ENCODE data around the gene DBF4B.

GRCh38 chr17:44788139-44788538 lies 79.7 kb downstream of the DBF4B start:
- TF ChIP-seq, protein P1, sequence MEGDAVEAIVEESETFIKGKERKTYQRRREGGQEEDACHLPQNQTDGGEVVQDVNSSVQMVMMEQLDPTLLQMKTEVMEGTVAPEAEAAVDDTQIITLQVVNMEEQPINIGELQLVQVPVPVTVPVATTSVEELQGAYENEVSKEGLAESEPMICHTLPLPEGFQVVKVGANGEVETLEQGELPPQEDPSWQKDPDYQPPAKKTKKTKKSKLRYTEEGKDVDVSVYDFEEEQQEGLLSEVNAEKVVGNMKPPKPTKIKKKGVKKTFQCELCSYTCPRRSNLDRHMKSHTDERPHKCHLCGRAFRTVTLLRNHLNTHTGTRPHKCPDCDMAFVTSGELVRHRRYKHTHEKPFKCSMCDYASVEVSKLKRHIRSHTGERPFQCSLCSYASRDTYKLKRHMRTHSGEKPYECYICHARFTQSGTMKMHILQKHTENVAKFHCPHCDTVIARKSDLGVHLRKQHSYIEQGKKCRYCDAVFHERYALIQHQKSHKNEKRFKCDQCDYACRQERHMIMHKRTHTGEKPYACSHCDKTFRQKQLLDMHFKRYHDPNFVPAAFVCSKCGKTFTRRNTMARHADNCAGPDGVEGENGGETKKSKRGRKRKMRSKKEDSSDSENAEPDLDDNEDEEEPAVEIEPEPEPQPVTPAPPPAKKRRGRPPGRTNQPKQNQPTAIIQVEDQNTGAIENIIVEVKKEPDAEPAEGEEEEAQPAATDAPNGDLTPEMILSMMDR (conservative IDR thresholded peaks at IDR 0.05; ENCODE audit: low read depth, low read length), result no peak
- no peak for TF ChIP-seq EZH2 (IDR thresholded peaks at IDR 0.05; ENCODE audit: borderline replicate concordance, low read depth, low read length, poor library complexity, severe bottlenecking)
